H9 (cell line): ENCODE results near the gene URI1. TPM values are rescaled to one million over a fixed set of nuclear protein-coding genes. Genes with fewer than 3 reads are reported as not detected.

ENCODE experiments used
- DNase-seq: peaks from one replicate; pipeline ENCODE4 v3.0.0-alpha.2; 2017
- H2AFZ ChIP-seq: one replicate; pipeline ENCODE4 v1.6.1; 2013; ENCODE audit warnings: mild to moderate bottlenecking, low read length, control low read depth, moderate library complexity
- H2AK5ac ChIP-seq: 2 replicates; pipeline ENCODE4 v1.6.1; 2013; ENCODE audit warnings: low read length, control low read depth, mixed read lengths; ENCODE audit not compliant: insufficient read length
- H2BK120ac ChIP-seq: one replicate; pipeline ENCODE4 v1.6.1; 2013; ENCODE audit warnings: low read depth, mild to moderate bottlenecking, low read length, control low read depth, inconsistent platforms; ENCODE audit not compliant: poor library complexity, severe bottlenecking
- H2BK12ac ChIP-seq: 2 replicates; pipeline ENCODE4 v1.6.1; 2013; ENCODE audit warnings: low read length, control low read depth, mixed read lengths, low read depth; ENCODE audit not compliant: insufficient read length
- H2BK15ac ChIP-seq: 2 replicates; pipeline ENCODE4 v1.6.1; 2013; ENCODE audit warnings: low read depth, low read length, control low read depth
- H2BK20ac ChIP-seq: one replicate; pipeline ENCODE4 v1.6.1; 2013; ENCODE audit warnings: low read depth, mild to moderate bottlenecking, low read length, control low read depth, inconsistent platforms; ENCODE audit not compliant: poor library complexity, severe bottlenecking
- H2BK5ac ChIP-seq: 2 replicates; pipeline ENCODE4 v1.6.1; 2013; ENCODE audit warnings: low read length, control low read depth, mixed read lengths; ENCODE audit not compliant: insufficient read length
- H3K14ac ChIP-seq: 2 replicates; pipeline ENCODE4 v1.6.1; 2013; ENCODE audit warnings: low read length, control low read depth; ENCODE audit not compliant: insufficient read depth
- H3K18ac ChIP-seq: 2 replicates; pipeline ENCODE4 v1.6.1; 2013; ENCODE audit warnings: low read depth, mild to moderate bottlenecking, mixed read lengths, low read length, control low read depth; ENCODE audit not compliant: insufficient read length
- H3K23ac ChIP-seq: 2 replicates; pipeline ENCODE4 v1.6.1; 2013; ENCODE audit warnings: low read length, control low read depth, mixed read lengths, low read depth; ENCODE audit not compliant: insufficient read length
- H3K23me2 ChIP-seq: 2 replicates; pipeline ENCODE4 v1.6.1; 2013; ENCODE audit warnings: low read depth, mild to moderate bottlenecking, mixed read lengths, low read length, control low read depth; ENCODE audit not compliant: insufficient read length, poor library complexity, severe bottlenecking
- H3K27ac ChIP-seq: 2 replicates; pipeline ENCODE4 v1.5.1; 2013; ENCODE audit warnings: low read length, control low read depth, mixed read lengths, low read depth; ENCODE audit not compliant: insufficient read length
- H3K27me3 ChIP-seq: 2 replicates; pipeline ENCODE4 v1.6.1; 2013; ENCODE audit warnings: low read length, control low read depth, inconsistent platforms; ENCODE audit not compliant: insufficient read depth
- H3K4ac ChIP-seq: 2 replicates; pipeline ENCODE4 v1.6.1; 2013; ENCODE audit warnings: low read depth, mild to moderate bottlenecking, control low read depth, inconsistent platforms, low read length, moderate library complexity
- H3K4me1 ChIP-seq: 2 replicates; pipeline ENCODE4 v1.6.1; 2013; ENCODE audit warnings: low read length, control low read depth, inconsistent platforms; ENCODE audit not compliant: insufficient read depth
- H3K4me2 ChIP-seq: 2 replicates; pipeline ENCODE4 v1.6.1; 2013; ENCODE audit warnings: low read length, control low read depth, mixed read lengths; ENCODE audit not compliant: insufficient read length, insufficient read depth
- H3K56ac ChIP-seq: 2 replicates; pipeline ENCODE4 v1.6.1; 2013; ENCODE audit warnings: low read depth, mild to moderate bottlenecking, mixed read lengths, low read length, control low read depth; ENCODE audit not compliant: insufficient read length
- H3K79me1 ChIP-seq: 2 replicates; pipeline ENCODE4 v1.6.1; 2013; ENCODE audit warnings: low read depth, mild to moderate bottlenecking, moderate library complexity, low read length, control low read depth, inconsistent platforms; ENCODE audit not compliant: insufficient read depth, poor library complexity, severe bottlenecking
- H3K79me2 ChIP-seq: 2 replicates; pipeline ENCODE4 v1.6.1; 2013; ENCODE audit warnings: low read length, control low read depth, inconsistent platforms; ENCODE audit not compliant: insufficient read depth
- H3K9ac ChIP-seq: 2 replicates; pipeline ENCODE4 v1.6.1; 2013; ENCODE audit warnings: low read length, control low read depth, mixed read lengths; ENCODE audit not compliant: insufficient read length; ENCODE audit errors: extremely low read depth
- H3K9me3 ChIP-seq: one replicate; pipeline ENCODE4 v1.6.1; 2013; ENCODE audit warnings: low read depth, low read length, inconsistent platforms; ENCODE audit not compliant: control insufficient read depth
- H3T11ph ChIP-seq: one replicate; pipeline ENCODE4 v1.6.1; 2013; ENCODE audit warnings: mild to moderate bottlenecking, low read length, control low read depth, inconsistent platforms
- H4K20me1 ChIP-seq: one replicate; pipeline ENCODE4 v1.6.1; 2013; ENCODE audit not compliant: control insufficient read depth, insufficient read length, insufficient read depth
- H4K5ac ChIP-seq: 2 replicates; pipeline ENCODE4 v1.6.1; 2013; ENCODE audit warnings: low read depth, mild to moderate bottlenecking, mixed read lengths, low read length, control low read depth; ENCODE audit not compliant: insufficient read length
- H4K8ac ChIP-seq: replicated peaks from 2 replicates; pipeline ENCODE4 v1.6.1; 2013; ENCODE audit warnings: low read length, control low read depth, mixed read lengths, low read depth; ENCODE audit not compliant: insufficient read length
- H4K91ac ChIP-seq: 2 replicates; pipeline ENCODE4 v1.6.1; 2013; ENCODE audit warnings: low read depth, mild to moderate bottlenecking, moderate library complexity, mixed read lengths, low read length, control low read depth; ENCODE audit not compliant: insufficient read length
- H3K27ac Mint-ChIP-seq, 3 experiments: 2 replicates in 2 of 3; 3 replicates in 1 of 3; pipeline ENCODE4 v1.8.0; 2020 to 2021; ENCODE audit warnings: mixed read lengths in 3 of 3, mild to moderate bottlenecking in 1 of 3, moderate library complexity in 1 of 3
- H3K27me3 Mint-ChIP-seq: 2 replicates; pipeline ENCODE4 v1.8.0; 2021; ENCODE audit warnings: low read depth, mild to moderate bottlenecking, moderate library complexity, mixed read lengths
- H3K36me3 Mint-ChIP-seq, 3 experiments: 2 replicates in 2 of 3; 3 replicates in 1 of 3; pipeline ENCODE4 v1.8.0; 2020 to 2021; ENCODE audit warnings: low read depth in 3 of 3, mixed read lengths in 3 of 3; ENCODE audit not compliant: insufficient read depth in 1 of 3
- H3K4me1 Mint-ChIP-seq, 2 experiments: 2 replicates each; pipeline ENCODE4 v1.8.0; 2020; ENCODE audit warnings: mixed read lengths in 2 of 2
- H3K4me3 Mint-ChIP-seq, 2 experiments: 2 replicates in 1 of 2; 3 replicates in 1 of 2; pipeline ENCODE4 v1.8.0; 2020 to 2021; ENCODE audit warnings: mild to moderate bottlenecking in 2 of 2, mixed read lengths in 2 of 2, moderate library complexity in 1 of 2
- H3K9me3 Mint-ChIP-seq, 2 experiments: 2 replicates in 1 of 2; 3 replicates in 1 of 2; pipeline ENCODE4 v1.8.0; 2020; ENCODE audit warnings: mild to moderate bottlenecking in 2 of 2, mixed read lengths in 2 of 2, moderate library complexity in 1 of 2
- CTCF ChIP-seq: fragments of 200-600 bp; sonication (generic); conservative IDR thresholded peaks from 3 replicates; pipeline ENCODE4 v1.8.0; 2021; ENCODE audit warnings: antibody characterized with exemption, mild to moderate bottlenecking
- WGBS: extraction: QIAGEN DNeasy Blood & Tissue Kit; methylation state at CpG from one replicate; pipeline ENCODE4 v1.1.7; 2013; ENCODE audit warnings: missing lambda C conversion rate, low lambda C conversion rate, mixed read lengths; ENCODE audit not compliant: insufficient read length; ENCODE audit errors: extremely low coverage; 5-methylcytosine and 5-hydroxymethylcytosine counted together
- total RNA-seq: library from RNA; stranded (reverse); gene quantifications from 2 replicates; pipeline ENCODE4 v1.2.1, GENCODE V29; 2021

Gene URI1
- total RNA-seq, 1 experiment from 2014 or later = 54.3 TPM

GRCh38 chr19:30000862-30001261, 58.8 kb downstream of the URI1 start:
- Histone ChIP-seq H3K23ac (no peak overlapping the region), H2BK12ac (no peak overlapping the region), H4K5ac (no peak overlapping the region), H3K4me2 (no peak overlapping the region), H2AFZ (no peak overlapping the region), H3K4ac (no peak overlapping the region), H2BK5ac (no peak overlapping the region), H3T11ph (no peak overlapping the region), H3K9ac (no peak overlapping the region), H4K91ac (no peak overlapping the region), H3K56ac (no peak overlapping the region), H2BK120ac (no peak overlapping the region), H2BK15ac (no peak overlapping the region), H2BK20ac (no peak overlapping the region), H3K9me3 (no peaks in the 10 kb centered on the region), H4K8ac (no peak overlapping the region), H3K23me2 (no peaks in the 10 kb centered on the region), H4K20me1 (no peaks in the 10 kb centered on the region), H3K27ac (no peak overlapping the region), H3K79me2 (no peaks in the 10 kb centered on the region; the same call in 1 of the 2 replicates), H3K4me1 (no peaks in the 10 kb centered on the region), H3K14ac (no peak overlapping the region), H3K79me1 (peaks cover 3% of the 10 kb centered on the region), H2AK5ac (no peak overlapping the region), H3K18ac (no peak overlapping the region), H3K27me3 (no peaks in the 10 kb centered on the region)
- peaks cover 21 to 59% (median 21%) of the 10 kb centered on the region in 3 experiments for H3K36me3 Mint-ChIP-seq
- TF ChIP-seq CTCF = no peak
- no peak for DNase-seq
- peaks cover 12 to 14% of the 10 kb centered on the region in 2 experiments for H3K9me3 Mint-ChIP-seq
- peaks cover 5 to 11% of the 10 kb centered on the region in 2 experiments; a peak in 1 of 4 replicates for H3K4me1 Mint-ChIP-seq
- no peak overlapping the region for H3K4me3 Mint-ChIP-seq
- no CpG with 5 or more reads among the region's 1 CpG for WGBS
- H3K27ac Mint-ChIP-seq = no peak overlapping the region
- H3K27me3 Mint-ChIP-seq = no peaks in the 10 kb centered on the region
